IPS-20b (cell line): ENCODE data around the gene KLK7.

Experiments used
- H3K27ac ChIP-seq: one replicate; pipeline ENCODE4 v1.5.1; 2013; ENCODE audit warnings: low read length
- H3K27me3 ChIP-seq: 2 replicates; pipeline ENCODE4 v1.6.1; 2013; ENCODE audit warnings: mild to moderate bottlenecking, low read length, inconsistent platforms; ENCODE audit not compliant: insufficient read depth
- H3K36me3 ChIP-seq: 2 replicates; pipeline ENCODE4 v1.6.1; 2013; ENCODE audit warnings: low read depth, mild to moderate bottlenecking, inconsistent platforms, low read length, moderate library complexity; ENCODE audit not compliant: insufficient read depth
- H3K4me1 ChIP-seq: 2 replicates; pipeline ENCODE4 v1.6.1; 2013; ENCODE audit warnings: mild to moderate bottlenecking, control low read depth, inconsistent platforms, low read length, moderate library complexity; ENCODE audit not compliant: insufficient read depth
- H3K4me3 ChIP-seq: 2 replicates; pipeline ENCODE4 v1.5.1; 2013; ENCODE audit warnings: mild to moderate bottlenecking, low read length, inconsistent platforms
- H3K9ac ChIP-seq: 2 replicates; pipeline ENCODE4 v1.6.1; 2013; ENCODE audit warnings: low read depth, mild to moderate bottlenecking, inconsistent platforms, low read length, moderate library complexity
- H3K9me3 ChIP-seq: 2 replicates; pipeline ENCODE4 v1.6.1; 2013; ENCODE audit warnings: mild to moderate bottlenecking, low read depth, low read length, inconsistent platforms; ENCODE audit not compliant: insufficient read depth

Gene KLK7

GRCh38 chr19:50957587-50957986, 26.1 kb downstream of the KLK7 start:
- Histone ChIP-seq H3K36me3 (no peaks in the 10 kb centered on the region), H3K4me3 (no peak overlapping the region), H3K9me3 (peaks cover 3% of the 10 kb centered on the region; the same call in 1 of the 2 replicates), H3K27me3 (no peaks in the 10 kb centered on the region), H3K27ac (no peak overlapping the region), H3K4me1 (no peaks in the 10 kb centered on the region), H3K9ac (no peak overlapping the region)

- H3K9me3 ChIP-seq: no peaks in the 10 kb centered on the region; the same call in 1 of the 2 replicates
- no peaks in the 10 kb centered on the region for H3K27me3 ChIP-seq
- no peak within 1 kb of the TSS for H3K9ac ChIP-seq
- H3K27ac ChIP-seq: no peak within 1 kb of the TSS
- no peak within 1 kb of the TSS for H3K4me3 ChIP-seq
- no peaks in the 10 kb centered on the region for H3K36me3 ChIP-seq
- H3K4me1 ChIP-seq: no peaks in the 10 kb centered on the region
These were observed 30.8 kb downstream of the KLK7 start, which contains the start of gene KLK5 for GRCh38 chr19:50952910-50953309. Gene KLK5 (minus strand): TSS chr19:50953038. CDS start chr19:50952657, 381 bp downstream.

- Histone ChIP-seq H3K4me1 (no peaks in the 10 kb centered on the region), H3K9me3 (peaks cover 5% of the 10 kb centered on the region; the same call in 1 of the 2 replicates), H3K27me3 (no peaks in the 10 kb centered on the region), H3K27ac (no peak overlapping the region), H3K9ac (no peak overlapping the region), H3K36me3 (no peaks in the 10 kb centered on the region), H3K4me3 (no peak overlapping the region)
These were observed 33.9 kb downstream of the KLK7 start for GRCh38 chr19:50949861-50950260.

GRCh38 chr19:50947123-50947522, 36.6 kb downstream of the KLK7 start:
- no peaks in the 10 kb centered on the region for H3K36me3 ChIP-seq
- H3K4me3 ChIP-seq: no peak overlapping the region
- no peak overlapping the region for H3K27ac ChIP-seq
- H3K27me3 ChIP-seq: no peaks in the 10 kb centered on the region
- peaks cover 5% of the 10 kb centered on the region; the same call in 1 of the 2 replicates for H3K9me3 ChIP-seq
- no peak overlapping the region for H3K9ac ChIP-seq
- H3K4me1 ChIP-seq: no peaks in the 10 kb centered on the region

DNA sequence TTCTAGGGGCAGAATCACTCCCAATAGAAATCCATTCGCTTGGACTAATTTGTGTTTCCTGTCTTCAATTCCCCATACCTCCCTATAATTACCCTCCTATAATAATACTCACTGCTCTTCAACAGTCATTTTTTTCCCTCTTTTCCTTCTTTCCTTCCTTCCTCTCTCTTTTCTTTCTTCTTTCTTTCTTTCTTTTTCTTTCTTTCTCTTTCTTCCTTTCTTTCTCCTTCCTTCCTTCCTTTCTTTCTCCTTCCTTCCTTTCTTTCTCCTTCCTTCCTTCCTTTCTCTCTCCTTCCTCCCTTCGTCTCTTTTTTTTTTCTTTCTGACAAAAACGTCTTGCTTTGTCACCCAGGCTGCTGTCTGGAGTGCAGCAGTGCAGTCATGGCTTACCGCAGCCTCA, 38.9 kb downstream of the KLK7 start:
- H3K27me3 ChIP-seq: no peaks in the 10 kb centered on the region

GRCh38 chr19:50943074-50943828, 40.5 kb downstream of the KLK7 start:
- Histone ChIP-seq H3K27ac (no peak overlapping the region), H3K27me3 (no peaks in the 10 kb centered on the region), H3K9ac (no peak overlapping the region), H3K36me3 (no peaks in the 10 kb centered on the region), H3K4me3 (no peak overlapping the region), H3K9me3 (peaks cover 5% of the 10 kb centered on the region; the same call in 1 of the 2 replicates), H3K4me1 (no peaks in the 10 kb centered on the region)

More for the DNA sequence above, 38.9 kb downstream of the KLK7 start:
- no peaks in the 10 kb centered on the region for H3K4me1 ChIP-seq
- peaks cover 5% of the 10 kb centered on the region; the same call in 1 of the 2 replicates for H3K9me3 ChIP-seq
- no peak overlapping the region for H3K4me3 ChIP-seq
- H3K27ac ChIP-seq: no peak overlapping the region
- H3K9ac ChIP-seq: no peak overlapping the region
- H3K36me3 ChIP-seq: no peaks in the 10 kb centered on the region

DNA sequence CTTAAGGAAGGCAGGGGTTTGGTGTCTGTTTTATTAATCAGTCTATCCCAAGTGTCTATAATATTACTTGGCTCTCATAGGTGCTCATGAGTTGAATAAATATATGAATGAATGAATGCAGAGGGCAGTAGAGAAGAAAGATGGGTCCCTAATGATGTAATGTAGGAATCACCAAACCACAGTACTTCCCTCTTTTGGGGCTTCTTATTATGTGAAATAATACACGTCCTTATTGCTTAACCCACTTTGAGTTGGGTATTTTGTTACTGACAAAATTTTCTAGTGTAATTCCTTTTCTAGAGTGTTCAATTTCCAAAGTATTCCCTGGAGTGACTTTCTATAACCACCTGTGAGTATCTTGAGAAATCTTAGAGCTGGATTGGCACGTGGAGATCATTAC, 44.1 kb downstream of the KLK7 start:
- H3K27ac ChIP-seq: no peak overlapping the region
- H3K4me3 ChIP-seq: no peak overlapping the region
- no peaks in the 10 kb centered on the region; the same call in 1 of the 2 replicates for H3K9me3 ChIP-seq
- H3K27me3 ChIP-seq: no peaks in the 10 kb centered on the region
- H3K9ac ChIP-seq: no peak overlapping the region
- H3K4me1 ChIP-seq: no peaks in the 10 kb centered on the region
- no peaks in the 10 kb centered on the region for H3K36me3 ChIP-seq

GRCh38 chr19:50933640-50934039, 50.1 kb downstream of the KLK7 start:
- H3K9ac ChIP-seq: no peak overlapping the region
- no peaks in the 10 kb centered on the region for H3K9me3 ChIP-seq
- H3K4me1 ChIP-seq: no peaks in the 10 kb centered on the region
- H3K4me3 ChIP-seq: no peak overlapping the region
- no peaks in the 10 kb centered on the region for H3K36me3 ChIP-seq
- peaks cover 3% of the 10 kb centered on the region; the same call in 1 of the 2 replicates for H3K27me3 ChIP-seq
- no peak overlapping the region for H3K27ac ChIP-seq

DNA sequence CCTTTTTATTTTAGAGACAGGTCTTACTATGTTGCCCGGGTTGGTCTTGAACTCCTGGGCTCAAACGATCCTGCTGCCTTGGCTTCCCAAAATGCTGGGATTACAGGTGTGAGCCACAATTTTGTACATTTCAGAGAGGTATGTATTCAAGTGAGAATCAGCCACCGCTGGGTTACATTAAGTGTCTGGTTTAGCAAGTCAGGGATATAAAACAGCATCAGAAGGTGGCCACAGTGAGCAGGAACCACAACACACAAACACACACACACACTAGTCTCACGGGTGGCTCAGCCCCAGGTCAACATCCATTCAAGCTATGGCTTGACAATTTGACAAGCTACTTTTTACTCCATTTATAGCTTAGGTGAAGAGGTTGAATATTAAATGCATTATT, 51.0 kb downstream of the KLK7 start:
- Histone ChIP-seq H3K4me3 (no peak overlapping the region), H3K9me3 (no peaks in the 10 kb centered on the region), H3K27me3 (peaks cover 3% of the 10 kb centered on the region; the same call in 1 of the 2 replicates), H3K9ac (no peak overlapping the region), H3K27ac (no peak overlapping the region), H3K4me1 (no peaks in the 10 kb centered on the region), H3K36me3 (no peaks in the 10 kb centered on the region)

GRCh38 chr19:50932018-50932689, 51.6 kb downstream of the KLK7 start:
- Histone ChIP-seq H3K27ac (no peak overlapping the region), H3K4me1 (no peaks in the 10 kb centered on the region), H3K36me3 (no peaks in the 10 kb centered on the region), H3K27me3 (peaks cover 3% of the 10 kb centered on the region; the same call in 1 of the 2 replicates), H3K4me3 (no peak overlapping the region), H3K9ac (no peak overlapping the region), H3K9me3 (no peaks in the 10 kb centered on the region)

GRCh38 chr19:50931023-50931422, 52.7 kb downstream of the KLK7 start:
- no peak overlapping the region for H3K9ac ChIP-seq
- H3K27me3 ChIP-seq: peaks cover 3% of the 10 kb centered on the region; the same call in 1 of the 2 replicates
- H3K4me1 ChIP-seq: no peaks in the 10 kb centered on the region
- H3K27ac ChIP-seq: no peak overlapping the region
- H3K9me3 ChIP-seq: no peaks in the 10 kb centered on the region
- no peaks in the 10 kb centered on the region for H3K36me3 ChIP-seq
- H3K4me3 ChIP-seq: no peak overlapping the region

DNA sequence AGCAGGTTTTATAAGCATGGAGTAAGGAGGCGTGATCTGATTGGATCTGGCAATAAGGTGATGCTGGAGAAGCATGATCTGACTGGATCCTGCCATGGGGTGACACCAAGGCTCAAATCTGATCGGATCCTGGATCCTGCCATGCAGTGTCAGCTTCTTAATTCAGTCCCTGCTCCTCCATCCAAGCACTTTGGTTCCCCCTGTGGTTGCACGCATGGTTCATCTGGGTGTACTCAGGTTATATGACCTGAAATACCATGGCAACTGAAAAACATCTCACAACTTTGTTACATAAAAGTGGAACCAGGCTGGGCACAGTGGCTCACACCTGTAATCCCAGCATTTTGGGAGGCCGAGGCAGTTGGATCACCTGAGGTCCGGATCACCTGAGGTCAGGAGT, 54.9 kb downstream of the KLK7 start:
- no peak overlapping the region for H3K27ac ChIP-seq
- no peaks in the 10 kb centered on the region for H3K4me1 ChIP-seq
- no peak overlapping the region for H3K9ac ChIP-seq
- H3K36me3 ChIP-seq: no peaks in the 10 kb centered on the region
- H3K27me3 ChIP-seq: peaks cover 3% of the 10 kb centered on the region; the same call in 1 of the 2 replicates
- no peak overlapping the region for H3K4me3 ChIP-seq
- no peaks in the 10 kb centered on the region for H3K9me3 ChIP-seq
